ENCODE results near the gene PTPRM.

The PTPRM gene

DNA sequence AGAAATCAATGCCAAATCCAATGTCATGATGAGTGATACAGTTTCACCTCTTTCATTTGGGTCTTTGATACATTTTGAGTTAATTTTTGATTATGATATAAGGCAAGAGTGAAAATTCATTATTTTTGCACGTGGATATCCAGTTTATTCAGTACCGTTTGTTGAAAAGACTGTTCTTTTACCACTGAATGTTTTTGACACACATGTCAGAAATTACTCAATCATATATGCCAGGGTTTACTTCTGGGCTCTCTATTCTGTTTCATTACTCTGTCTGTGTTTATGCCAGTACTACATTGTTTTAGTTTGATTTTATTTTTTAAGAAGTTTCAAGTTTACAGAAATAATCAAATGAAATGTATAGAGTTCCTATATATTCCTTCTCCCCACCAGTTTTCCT lies 154.4 kb downstream of the PTPRM start:
- no peaks in the 10 kb centered on the region for H3K27me3 ChIP-seq (ENCODE audit: control insufficient read depth, low read length)
- TF ChIP-seq, protein P1, sequence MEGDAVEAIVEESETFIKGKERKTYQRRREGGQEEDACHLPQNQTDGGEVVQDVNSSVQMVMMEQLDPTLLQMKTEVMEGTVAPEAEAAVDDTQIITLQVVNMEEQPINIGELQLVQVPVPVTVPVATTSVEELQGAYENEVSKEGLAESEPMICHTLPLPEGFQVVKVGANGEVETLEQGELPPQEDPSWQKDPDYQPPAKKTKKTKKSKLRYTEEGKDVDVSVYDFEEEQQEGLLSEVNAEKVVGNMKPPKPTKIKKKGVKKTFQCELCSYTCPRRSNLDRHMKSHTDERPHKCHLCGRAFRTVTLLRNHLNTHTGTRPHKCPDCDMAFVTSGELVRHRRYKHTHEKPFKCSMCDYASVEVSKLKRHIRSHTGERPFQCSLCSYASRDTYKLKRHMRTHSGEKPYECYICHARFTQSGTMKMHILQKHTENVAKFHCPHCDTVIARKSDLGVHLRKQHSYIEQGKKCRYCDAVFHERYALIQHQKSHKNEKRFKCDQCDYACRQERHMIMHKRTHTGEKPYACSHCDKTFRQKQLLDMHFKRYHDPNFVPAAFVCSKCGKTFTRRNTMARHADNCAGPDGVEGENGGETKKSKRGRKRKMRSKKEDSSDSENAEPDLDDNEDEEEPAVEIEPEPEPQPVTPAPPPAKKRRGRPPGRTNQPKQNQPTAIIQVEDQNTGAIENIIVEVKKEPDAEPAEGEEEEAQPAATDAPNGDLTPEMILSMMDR (IDR thresholded peaks at IDR 0.05; ENCODE audit: low read depth, low read length, poor library complexity, severe bottlenecking), result no peak
- TF ChIP-seq EZH2phosphoT487 (IDR thresholded peaks at IDR 0.05; ENCODE audit: borderline replicate concordance, low read length), result no peak
- H4K20me1 ChIP-seq (ENCODE audit: control insufficient read depth, insufficient read depth, low read depth, low read length), result no peaks in the 10 kb centered on the region
- H3K36me3 ChIP-seq (ENCODE audit: control insufficient read depth, low read length), result no peaks in the 10 kb centered on the region
- peaks cover 4% of the 10 kb centered on the region; the same call in 1 of the 2 replicates for H3K9me3 ChIP-seq (ENCODE audit: control insufficient read depth, insufficient read depth, low read length)
- H3K79me2 ChIP-seq (ENCODE audit: control insufficient read depth, low read length), result no peaks in the 10 kb centered on the region
- H3K4me1 ChIP-seq (ENCODE audit: control insufficient read depth, low read length), result no peaks in the 10 kb centered on the region
- H3F3A ChIP-seq (ENCODE audit: control insufficient read depth, insufficient read depth), result no peaks in the 10 kb centered on the region
- no peak overlapping the region for H3K4me2 ChIP-seq (ENCODE audit: low read length)
- H3K4me3 ChIP-seq (ENCODE audit: low read length), result no peak overlapping the region
- H3K9me2 ChIP-seq (replicated peaks; ENCODE audit: control insufficient read depth, low read length), result no peaks in the 10 kb centered on the region
- no peak overlapping the region for H3K27ac ChIP-seq (ENCODE audit: low read depth, low read length)

DNA sequence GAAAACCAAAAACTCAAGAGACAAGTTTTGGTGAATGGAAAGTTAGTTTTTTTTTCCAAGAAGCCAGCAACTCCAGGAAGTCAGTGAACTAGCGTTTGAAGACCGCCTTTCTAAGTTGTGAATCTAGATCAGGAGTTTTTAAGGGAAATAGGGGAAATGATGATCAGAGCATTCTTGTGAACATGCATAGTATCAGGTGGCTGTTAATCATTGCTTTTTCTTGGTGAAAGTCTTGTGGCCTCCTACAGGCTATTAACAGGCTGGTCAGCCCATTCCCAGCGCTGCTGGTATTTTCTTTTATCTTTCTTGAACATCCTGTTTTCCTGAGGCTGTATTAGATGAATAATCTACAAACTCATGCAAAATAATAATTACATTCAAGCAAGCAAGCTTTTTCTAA lies 155.8 kb downstream of the PTPRM start:
- H3K27me3 ChIP-seq (ENCODE audit: control insufficient read depth, low read length), result no peaks in the 10 kb centered on the region
- no peak overlapping the region for H3K4me3 ChIP-seq (ENCODE audit: low read length)
- no peak overlapping the region for H3K27ac ChIP-seq (ENCODE audit: low read depth, low read length)
- no peaks in the 10 kb centered on the region for H3K36me3 ChIP-seq (ENCODE audit: control insufficient read depth, low read length)
- H3K4me2 ChIP-seq (ENCODE audit: low read length), result no peak overlapping the region
- H3K4me1 ChIP-seq (ENCODE audit: control insufficient read depth, low read length), result no peaks in the 10 kb centered on the region
- H3K79me2 ChIP-seq (ENCODE audit: control insufficient read depth, low read length), result no peaks in the 10 kb centered on the region
- no peaks in the 10 kb centered on the region for H3K9me2 ChIP-seq (replicated peaks; ENCODE audit: control insufficient read depth, low read length)
- TF ChIP-seq EZH2phosphoT487 (IDR thresholded peaks at IDR 0.05; ENCODE audit: borderline replicate concordance, low read length), result no peak
- TF ChIP-seq, protein P1 (IDR thresholded peaks at IDR 0.05; ENCODE audit: low read depth, low read length, poor library complexity, severe bottlenecking), result no peak
- no peaks in the 10 kb centered on the region for H3K9me3 ChIP-seq (ENCODE audit: control insufficient read depth, insufficient read depth, low read length)
- no peaks in the 10 kb centered on the region for H4K20me1 ChIP-seq (ENCODE audit: control insufficient read depth, insufficient read depth, low read depth, low read length)
- no peaks in the 10 kb centered on the region for H3F3A ChIP-seq (ENCODE audit: control insufficient read depth, insufficient read depth)

DNA sequence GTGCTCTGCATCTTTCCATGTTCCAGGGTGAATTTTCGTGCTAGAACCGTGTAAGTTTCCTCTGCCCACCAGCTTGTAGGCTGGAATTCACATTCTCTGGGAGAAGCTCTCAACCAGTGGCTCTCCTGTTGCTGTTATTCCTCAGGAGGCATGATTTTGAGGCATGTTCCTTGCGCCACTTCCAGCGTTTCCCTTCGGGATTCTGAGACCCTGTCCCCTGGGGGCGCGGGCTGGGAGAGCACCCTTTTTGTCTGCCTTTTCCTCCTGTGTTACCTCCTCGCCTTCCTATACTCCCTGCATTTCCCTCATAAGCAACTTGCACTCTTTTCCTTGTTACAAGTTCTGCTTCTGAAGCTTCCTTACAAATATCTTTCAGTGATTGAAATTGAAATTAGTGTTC lies 156.4 kb downstream of the PTPRM start:
- H3K27me3 ChIP-seq (ENCODE audit: control insufficient read depth, low read length), result no peaks in the 10 kb centered on the region
- H3K36me3 ChIP-seq (ENCODE audit: control insufficient read depth, low read length), result no peaks in the 10 kb centered on the region
- no peak overlapping the region for H3K4me2 ChIP-seq (ENCODE audit: low read length)
- no peaks in the 10 kb centered on the region for H3K9me3 ChIP-seq (ENCODE audit: control insufficient read depth, insufficient read depth, low read length)
- TF ChIP-seq EZH2phosphoT487 (IDR thresholded peaks at IDR 0.05; ENCODE audit: borderline replicate concordance, low read length), result no peak
- TF ChIP-seq, protein P1 (IDR thresholded peaks at IDR 0.05; ENCODE audit: low read depth, low read length, poor library complexity, severe bottlenecking), result no peak
- H3K9me2 ChIP-seq (replicated peaks; ENCODE audit: control insufficient read depth, low read length), result no peaks in the 10 kb centered on the region
- no peak overlapping the region for H3K4me3 ChIP-seq (ENCODE audit: low read length)
- no peaks in the 10 kb centered on the region for H4K20me1 ChIP-seq (ENCODE audit: control insufficient read depth, insufficient read depth, low read depth, low read length)
- H3K79me2 ChIP-seq (ENCODE audit: control insufficient read depth, low read length), result no peaks in the 10 kb centered on the region
- H3F3A ChIP-seq (ENCODE audit: control insufficient read depth, insufficient read depth), result no peaks in the 10 kb centered on the region
- H3K4me1 ChIP-seq (ENCODE audit: control insufficient read depth, low read length), result no peaks in the 10 kb centered on the region
- no peak overlapping the region for H3K27ac ChIP-seq (ENCODE audit: low read depth, low read length)

DNA sequence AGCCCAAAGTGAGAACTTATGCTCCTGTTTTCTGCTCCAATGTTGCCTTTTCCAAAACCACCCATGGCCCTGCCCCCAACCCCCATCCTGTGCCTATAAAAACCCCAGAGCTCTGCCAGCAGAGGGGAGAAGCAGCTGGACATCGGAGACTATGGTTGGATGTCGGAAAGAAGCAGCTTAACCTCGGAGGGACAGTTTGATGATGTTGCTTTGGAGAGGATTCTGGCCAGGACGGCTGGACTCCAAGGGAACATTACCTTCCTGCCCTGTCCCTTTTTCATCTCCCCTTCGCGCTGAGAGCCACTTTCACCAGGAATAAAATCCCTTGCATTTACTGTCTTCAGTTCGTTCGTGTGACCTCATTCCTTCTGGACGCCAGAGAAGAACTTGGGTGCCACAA lies 158.4 kb downstream of the PTPRM start:
- Histone ChIP-seq H3K36me3 (ENCODE audit: control insufficient read depth, low read length) (no peaks in the 10 kb centered on the region), H3K4me3 (ENCODE audit: low read length) (no peak overlapping the region), H3K4me1 (ENCODE audit: control insufficient read depth, low read length) (no peaks in the 10 kb centered on the region), H3K79me2 (ENCODE audit: control insufficient read depth, low read length) (no peaks in the 10 kb centered on the region), H3F3A (ENCODE audit: control insufficient read depth, insufficient read depth) (no peaks in the 10 kb centered on the region), H3K4me2 (ENCODE audit: low read length) (no peak overlapping the region), H4K20me1 (ENCODE audit: control insufficient read depth, insufficient read depth, low read depth, low read length) (no peaks in the 10 kb centered on the region), H3K27me3 (ENCODE audit: control insufficient read depth, low read length) (no peaks in the 10 kb centered on the region), H3K27ac (ENCODE audit: low read depth, low read length) (no peak overlapping the region), H3K9me3 (ENCODE audit: control insufficient read depth, insufficient read depth, low read length) (no peaks in the 10 kb centered on the region), H3K9me2 (replicated peaks; ENCODE audit: control insufficient read depth, low read length) (no peaks in the 10 kb centered on the region)
- TF ChIP-seq, protein P1 (IDR thresholded peaks at IDR 0.05; ENCODE audit: low read depth, low read length, poor library complexity, severe bottlenecking), result no peak
- no peak for TF ChIP-seq EZH2phosphoT487 (IDR thresholded peaks at IDR 0.05; ENCODE audit: borderline replicate concordance, low read length)
